ENCODE results near the gene TAF1B.

TAF1B gene

DNA sequence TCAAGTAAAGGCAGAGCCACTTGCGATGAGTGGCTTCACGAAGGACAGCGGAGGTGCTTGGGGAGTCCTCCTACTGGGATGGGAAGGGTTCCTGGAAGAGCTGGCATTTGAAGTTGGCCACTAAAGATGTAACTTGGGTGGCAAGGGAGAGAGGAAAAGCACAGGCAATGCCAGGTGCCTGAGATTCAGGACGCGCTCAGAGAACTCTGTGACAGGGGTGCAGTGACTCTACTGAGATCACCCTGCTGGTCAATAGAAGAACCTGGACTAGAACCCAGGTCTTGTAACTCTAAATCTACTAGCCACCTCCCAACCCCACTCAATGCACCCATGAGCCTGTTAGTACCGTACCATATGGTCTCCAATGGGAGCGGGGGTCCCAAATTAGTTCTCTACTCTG lies 102.8 kb downstream of the TAF1B start:
- no peak for DNase-seq

DNA sequence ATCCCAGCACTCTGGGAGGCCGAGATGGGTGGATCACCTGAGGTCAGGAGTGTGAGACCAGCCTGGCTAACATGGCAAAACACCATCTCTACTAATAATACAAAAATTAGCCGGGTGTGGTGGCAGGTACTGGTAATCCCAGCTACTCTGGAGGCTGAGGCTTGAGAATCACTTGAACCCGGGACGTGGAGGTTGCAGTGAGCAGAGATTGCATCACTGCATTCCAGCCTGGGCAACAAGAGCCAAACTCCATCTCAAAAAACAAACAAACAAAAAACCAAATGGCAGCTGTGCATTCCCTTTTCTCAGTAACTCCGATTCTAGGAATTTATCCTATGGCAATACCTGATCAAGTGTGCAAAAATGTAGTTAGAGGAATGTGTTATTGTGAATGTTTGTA lies 103.5 kb downstream of the TAF1B start:
- no peak for DNase-seq

DNA sequence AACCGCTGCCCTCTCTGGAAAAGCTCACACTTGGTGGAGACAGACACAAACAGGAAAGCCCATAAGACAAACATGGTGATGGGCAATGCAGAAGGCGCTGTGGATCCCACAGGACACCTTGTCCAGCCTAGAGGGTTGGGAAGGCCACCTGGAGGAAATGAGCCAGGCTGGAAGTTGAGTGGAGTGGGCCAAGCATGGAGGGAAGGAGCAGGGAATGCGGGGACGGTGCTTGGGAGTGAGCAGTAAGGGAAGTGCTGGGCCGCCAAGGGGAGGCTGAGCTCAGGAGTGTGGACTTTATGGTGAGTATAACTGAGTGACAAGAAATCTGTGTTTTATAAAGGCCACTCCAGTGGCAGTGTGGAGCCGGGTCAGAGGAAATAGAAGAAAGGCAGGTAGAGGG lies 105.4 kb downstream of the TAF1B start:
- DNase-seq: no peak

DNA sequence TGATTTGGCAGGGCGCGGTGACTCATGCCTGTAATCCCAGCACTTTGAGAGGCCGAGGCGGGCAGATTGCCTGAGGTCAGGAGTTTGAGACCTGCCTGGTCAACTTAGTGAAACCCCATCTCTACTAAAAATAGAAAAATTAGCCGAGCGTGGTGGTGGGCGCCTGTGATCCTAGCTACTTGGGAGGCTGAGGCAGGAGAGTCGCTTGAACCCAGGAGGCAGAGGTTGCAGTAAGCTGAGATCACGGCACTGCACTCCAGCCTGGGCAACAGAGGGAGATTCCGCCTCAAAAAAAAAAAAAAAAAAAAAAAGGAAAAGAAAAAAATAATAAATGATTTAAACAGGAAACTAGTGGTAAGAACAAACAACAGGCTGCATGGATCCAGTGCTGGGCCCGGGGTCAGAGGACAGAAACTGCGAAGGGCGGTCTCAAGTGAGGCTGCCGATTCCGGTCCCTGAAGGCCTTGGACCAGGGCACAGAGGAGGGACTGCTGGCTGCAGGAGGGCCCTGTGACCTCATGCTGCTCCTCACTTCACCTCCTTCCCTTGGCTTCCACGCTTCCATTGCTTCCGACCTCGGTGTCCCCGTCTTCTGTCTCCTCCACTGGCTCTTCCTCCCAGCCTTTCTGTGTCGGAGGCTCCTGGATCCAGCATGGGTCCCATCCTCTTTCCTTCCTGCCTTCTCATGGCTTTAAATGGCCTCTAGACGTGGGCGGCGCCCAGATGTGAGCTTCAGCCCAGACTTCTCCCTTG lies 106.1 kb downstream of the TAF1B start:
- no peak for DNase-seq

DNA sequence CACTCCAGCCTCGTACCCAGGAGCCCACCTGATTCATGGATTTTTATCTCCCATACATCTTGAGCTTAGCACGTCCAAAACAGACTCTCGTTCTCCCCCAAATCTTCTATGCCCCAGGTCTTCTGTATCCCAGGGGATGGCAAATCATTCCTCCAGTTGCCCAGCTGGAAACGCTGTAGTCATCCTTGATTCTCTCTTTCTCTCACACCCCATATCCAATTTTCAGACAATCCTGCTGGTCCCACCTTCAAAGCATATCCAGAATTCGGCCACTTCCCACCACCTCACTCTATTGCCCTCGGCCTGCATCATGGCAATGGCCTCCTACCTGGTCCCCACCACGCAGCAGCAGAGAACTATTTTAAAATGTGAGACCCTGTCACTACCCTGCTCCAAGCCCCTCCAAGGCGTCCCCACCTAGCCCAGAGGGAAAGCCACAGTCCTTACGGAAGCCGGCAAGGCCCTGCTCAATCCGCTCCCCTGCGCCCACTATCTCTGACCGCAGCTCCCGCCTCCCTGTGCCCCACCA lies 106.8 kb downstream of the TAF1B start:
- DNase-seq: no peak

DNA sequence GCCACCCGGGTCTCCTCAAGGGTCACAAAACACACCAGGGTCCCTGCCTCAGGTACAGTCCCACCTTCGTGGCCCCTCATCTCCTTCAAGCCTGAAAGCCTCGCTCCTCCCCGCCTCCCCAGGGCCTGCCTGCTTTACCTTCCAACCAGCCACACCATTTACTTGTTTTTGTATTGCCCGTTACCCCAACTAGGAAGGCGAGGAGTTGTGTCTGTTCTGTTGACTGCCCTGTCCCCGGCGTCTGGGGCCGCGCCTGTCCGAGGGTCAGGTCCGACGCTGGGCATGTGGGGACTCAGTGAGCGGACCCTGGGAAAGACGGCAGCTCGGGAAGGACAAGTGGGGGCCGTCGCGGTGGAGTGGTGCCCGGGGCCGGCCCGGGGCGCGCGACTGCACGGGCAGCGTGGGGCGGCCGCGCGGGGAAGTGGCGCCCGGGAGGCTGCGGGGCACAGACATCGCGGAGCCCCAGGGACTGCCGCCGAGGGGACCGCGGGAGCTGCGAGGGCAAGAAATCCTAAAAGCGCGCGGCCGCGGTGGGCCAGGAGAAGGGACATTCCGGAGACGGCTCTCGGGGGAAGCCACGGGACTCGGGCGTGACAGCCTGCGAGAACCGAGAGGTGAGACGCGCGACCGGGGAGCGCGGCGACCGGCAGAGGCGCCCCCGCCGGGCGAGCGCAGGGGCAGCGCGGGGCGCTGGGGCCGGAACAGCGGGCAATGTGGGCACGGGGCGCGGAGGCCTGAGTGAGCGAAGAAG lies 107.4 kb downstream of the TAF1B start:
- no peak for DNase-seq

DNA sequence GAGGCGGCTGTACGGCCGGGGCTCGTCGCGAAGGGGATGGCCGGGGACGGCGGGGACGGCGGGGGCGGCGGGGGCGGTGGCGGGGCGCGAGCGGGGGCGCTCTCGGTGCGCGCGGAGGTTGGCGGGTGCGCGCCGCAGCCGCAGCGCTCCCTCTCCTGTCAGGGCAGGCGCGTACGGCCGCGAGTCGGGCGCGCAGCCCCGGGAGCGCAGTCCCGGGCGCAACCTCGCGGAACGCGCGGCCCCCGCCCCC lies 107.9 kb downstream of the TAF1B start:
- no peak for DNase-seq

DNA sequence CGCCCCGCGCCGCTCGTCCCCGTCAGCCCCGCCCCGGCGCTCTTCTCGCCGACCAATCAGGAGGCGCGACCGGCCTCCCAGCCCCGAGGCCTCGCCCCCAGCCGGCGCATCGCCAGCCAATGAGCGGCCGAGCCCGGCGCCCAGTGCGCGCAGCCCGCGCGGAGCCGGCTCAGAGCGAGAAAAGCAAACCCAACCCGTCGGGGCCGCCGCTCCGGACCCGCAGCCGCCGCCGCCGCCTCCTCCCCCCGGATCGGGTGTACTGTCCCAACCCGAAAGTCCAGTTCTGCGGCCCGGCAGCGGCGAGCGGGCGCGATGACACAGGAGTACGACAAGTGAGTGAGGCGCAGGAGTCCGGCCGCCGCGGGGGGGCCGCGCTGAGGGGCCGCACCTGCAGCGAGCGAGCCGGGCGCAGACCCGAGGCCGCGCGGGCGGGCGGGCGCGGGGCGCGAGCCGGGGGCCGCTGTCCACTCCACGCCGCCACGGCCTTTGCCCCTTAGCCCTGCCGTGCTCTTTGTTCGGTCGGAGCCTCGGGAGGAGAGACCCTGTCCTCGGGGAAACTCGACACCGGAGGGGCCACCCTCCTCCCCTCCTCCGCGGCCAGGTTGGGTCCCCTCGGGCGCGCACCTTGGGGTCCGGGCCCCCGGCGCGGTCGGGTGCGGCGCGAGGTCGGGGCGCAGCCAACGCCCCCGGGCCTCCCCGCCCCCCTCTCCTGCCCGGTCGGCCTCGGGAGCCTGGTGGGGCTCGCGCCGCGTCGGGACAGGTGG lies 108.4 kb downstream of the TAF1B start, which contains the start of gene GRHL1:
GRHL1 (plus strand) TSS at position 172 of the 764 bp plus-strand sequence; CDS start at position 313, 141 bp downstream.
- peak; percentile 80 for DNase-seq

DNA sequence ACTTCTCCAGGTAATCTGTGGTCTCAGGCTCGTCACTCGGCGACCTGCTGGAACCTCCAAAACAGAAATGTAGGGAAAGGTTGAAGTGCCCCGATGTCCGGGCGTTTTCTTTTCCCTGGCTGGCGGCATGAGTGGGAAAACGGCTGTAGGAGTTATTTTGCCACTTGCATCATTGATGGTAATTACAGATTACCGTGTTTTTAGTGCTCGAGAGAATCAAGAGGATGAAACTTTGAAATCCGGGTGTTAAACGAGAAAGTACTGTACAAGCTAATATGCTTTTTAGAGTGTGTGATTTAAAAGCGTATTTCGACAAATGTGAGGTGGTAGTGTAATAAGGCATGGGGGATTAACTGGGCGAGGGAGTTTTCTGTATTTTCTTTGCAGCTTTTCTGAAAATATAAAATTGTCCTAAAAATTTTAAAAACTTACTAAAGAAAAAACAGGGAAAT lies 109.0 kb downstream of the TAF1B start:
- no peak for DNase-seq

DNA sequence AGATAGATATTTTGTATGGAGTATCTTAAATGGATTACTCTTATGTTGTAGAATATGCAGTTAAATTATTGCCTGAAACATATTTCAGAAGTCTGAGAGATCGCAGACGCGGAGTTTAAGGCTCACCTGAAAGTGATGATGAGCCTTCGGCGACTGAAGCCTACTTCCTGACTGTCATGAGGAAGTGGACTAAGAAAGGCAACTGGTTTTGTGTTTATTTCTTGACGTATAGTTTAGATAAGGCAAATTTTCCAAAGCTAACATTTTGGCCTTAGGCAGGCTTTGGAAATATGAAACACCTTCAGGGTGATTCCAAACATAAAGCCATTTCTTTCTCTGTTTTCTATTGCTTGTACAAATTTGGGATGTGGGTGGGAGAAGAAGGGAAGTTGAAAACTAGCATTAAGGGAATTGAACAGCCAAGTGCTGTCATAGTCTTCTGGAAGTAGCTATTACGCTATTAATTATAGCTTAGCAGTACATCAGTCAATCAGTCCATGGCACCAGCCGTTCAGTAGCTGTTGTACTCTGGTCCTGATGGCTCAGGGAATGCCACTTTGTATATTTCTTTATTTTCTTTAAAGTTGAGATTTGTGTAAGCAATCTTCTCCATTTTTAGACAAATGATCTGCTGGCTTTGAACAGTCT lies 109.7 kb downstream of the TAF1B start:
- no peak for DNase-seq

DNA sequence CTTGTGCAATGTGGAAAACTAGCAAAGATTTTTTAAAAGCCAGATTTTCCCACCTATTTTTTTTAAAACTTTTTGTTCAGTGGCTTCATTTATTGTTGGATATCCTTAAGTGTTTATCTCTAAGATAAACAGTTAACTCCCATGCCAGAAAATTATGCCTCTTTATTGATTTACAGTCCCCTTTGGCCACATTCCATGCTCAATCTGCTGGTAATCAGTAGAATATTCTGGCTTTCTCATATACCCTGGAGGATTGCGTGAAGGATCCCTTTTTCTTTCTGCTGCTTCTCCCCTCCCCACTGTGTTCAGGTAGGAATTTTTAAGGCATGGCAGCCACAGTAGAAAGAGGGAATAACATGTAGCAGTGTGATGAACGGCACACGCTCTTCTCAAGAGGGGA lies 110.9 kb downstream of the TAF1B start:
- no peak for DNase-seq

DNA sequence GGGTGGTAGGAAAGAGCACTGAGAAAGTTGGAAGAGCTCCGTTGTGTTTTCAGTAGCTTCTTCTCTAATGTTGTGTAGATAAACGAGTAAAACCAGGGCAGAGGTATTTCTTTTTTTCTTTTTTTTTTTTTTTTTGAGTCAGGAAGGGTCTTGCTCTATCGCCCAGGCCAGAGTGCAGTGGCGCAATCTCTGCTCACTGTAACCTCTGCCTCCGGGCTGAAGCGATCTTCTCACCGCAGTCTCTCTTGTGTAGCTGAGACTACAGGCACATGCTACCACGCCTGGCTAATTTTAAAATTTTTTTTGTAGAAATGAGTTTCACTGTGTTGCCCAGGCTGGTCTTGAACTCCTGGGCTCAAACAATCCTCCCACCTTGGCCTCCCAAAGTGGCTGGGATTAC lies 114.8 kb downstream of the TAF1B start:
- DNase-seq: no peak

DNA sequence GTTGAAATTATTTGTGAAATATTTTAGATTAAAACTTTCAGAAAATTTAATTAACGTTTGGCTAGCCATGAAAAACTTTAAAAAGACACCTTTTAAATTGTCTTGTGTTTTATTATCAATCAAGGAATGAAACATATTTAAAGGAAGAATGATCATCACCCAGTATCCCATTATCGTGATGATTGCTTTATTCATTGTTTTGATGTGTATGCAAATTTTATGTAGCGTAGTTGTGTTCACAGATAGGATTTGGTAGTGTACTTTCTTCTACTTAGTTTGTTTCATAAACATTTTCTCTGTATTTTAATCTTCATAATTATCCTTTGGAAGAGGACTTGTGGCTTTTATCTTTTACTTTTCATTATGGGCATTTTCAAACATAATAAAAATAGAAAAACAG lies 116.0 kb downstream of the TAF1B start:
- DNase-seq: no peak

DNA sequence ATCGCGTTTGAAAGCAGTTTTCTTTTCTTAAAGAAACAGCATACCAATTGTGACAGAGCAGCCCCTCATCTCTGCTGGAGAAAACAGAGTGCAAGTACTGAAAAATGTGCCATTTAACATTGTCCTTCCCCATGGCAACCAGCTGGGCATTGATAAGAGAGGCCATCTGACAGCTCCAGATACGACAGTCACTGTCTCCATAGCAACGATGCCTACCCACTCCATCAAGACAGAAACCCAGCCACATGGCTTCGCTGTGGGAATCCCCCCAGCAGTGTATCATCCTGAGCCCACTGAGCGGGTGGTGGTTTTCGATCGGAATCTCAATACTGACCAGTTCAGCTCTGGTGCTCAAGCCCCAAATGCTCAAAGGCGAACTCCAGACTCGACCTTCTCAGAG lies 117.7 kb downstream of the TAF1B start:
- no peak for DNase-seq

DNA sequence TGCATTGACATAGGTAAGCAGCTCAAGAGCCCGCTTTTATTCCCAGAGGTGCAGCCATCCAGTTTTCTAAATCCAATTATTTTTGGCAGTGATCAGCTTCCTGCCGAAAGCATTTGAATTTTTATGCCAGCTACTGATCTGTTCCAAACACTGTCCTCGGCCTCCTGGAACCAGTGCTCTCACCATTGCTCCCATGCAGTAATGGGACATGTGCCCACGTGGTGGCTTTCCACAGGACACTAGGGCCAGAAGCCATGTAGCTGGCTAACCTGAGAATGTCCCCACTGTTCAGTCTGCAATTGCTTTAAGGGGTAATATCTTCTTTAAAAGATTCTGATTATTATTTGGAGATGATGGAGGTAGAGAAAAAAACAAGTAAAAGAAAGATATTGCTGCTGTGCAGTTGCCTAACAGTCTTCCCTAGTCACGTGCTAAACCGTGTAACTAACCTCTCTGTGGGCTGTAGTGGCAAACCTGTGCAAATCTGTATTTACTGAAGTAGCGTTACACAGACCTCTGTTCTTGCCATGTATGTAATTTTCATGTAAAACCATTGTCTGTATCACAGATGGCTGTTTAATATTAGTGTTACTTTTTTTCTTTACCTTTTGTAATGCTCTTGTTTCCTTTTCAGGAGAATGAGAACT lies 121.2 kb downstream of the TAF1B start:
- DNase-seq: no peak

DNA sequence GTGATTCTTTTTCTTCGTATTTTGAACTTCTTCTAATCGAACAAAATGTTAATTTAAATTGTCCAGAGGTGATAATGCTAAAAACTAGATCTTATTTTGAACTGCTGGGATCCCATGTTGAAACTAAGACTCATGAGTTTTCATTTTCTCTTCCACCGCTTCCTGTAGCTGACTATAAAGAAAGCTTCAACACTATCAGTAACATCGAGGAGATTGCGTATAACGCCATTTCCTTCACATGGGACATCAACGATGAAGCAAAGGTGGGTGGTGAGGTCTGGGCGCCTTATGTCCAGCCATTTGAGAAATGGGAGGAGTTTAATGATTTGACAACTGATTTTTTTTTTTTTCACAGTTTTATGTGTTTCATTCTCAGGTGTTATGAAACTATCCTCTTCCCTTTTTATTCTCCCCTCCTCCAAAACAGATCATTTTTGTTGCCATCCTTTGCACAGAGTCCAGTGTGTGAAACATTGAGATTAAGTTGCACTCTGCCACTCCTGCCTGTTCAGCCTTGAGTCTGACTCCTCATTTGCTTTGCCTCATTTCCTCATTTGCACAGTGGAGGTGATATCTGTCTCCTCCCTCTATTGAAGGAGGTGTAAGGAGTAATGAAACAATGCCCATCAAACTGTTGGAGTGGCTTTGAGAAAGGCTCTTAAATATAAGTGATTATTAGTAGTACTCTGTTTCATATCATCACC lies 122.0 kb downstream of the TAF1B start:
- no peak for DNase-seq

DNA sequence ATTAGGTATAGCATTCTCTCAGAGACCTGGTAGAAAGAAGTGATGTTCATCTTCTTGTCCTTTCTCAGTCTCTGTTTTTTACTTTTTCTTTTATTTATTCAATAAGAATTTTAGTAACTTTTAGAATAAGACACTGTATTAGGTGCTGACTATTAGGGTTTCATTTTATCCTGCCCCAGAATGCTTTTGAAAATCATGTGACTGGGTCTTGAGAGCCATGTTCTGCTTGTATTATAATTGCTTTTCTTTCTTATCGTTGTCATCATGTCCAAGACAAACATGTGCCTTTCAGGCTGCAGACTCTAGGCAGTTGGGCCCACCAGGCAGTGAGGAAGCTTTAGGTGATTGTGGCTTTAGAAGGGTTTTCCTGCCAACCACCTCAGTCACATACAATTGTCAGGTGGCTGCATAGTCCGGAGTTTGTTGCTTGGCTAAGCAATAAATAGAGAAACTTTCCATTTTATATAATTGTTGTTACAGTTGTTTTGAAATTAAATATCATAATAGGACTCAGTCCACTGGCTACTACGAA lies 123.3 kb downstream of the TAF1B start:
- DNase-seq: no peak

DNA sequence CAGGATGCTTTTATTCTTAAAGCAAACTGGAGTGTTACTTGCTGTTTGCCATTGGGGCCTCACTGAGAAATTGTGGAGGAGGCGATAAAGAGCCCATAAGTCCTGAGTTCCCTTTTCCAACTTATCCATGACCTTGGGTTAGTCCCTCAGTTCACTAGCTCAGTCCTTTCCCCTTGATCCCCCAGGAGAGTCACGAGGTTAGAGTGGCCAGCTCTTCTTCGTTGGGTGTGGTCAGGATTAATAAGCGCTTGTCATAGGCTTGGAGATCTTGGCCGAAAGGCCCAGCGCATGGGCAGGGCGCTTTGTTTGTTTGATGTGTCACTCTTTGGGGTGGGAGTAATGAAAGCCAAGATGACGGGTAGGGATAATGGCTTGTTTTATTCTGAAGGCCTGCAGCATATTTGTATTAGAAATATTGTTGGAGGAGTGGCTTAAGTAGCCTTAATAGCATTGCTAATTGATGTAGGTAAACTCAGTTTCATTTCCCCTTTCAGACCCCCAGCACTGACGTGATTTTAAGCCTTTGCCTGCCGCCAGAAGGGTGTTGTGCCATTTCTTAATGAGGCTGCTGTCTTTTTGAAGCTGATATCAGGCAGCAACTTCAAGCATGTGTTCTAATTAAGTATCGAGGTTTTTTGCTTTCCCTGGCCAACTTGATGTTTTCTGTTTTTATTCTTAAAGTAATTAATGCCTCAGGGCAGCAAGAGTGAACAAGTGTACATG lies 123.9 kb downstream of the TAF1B start:
- peak; percentile 86 for DNase-seq

DNA sequence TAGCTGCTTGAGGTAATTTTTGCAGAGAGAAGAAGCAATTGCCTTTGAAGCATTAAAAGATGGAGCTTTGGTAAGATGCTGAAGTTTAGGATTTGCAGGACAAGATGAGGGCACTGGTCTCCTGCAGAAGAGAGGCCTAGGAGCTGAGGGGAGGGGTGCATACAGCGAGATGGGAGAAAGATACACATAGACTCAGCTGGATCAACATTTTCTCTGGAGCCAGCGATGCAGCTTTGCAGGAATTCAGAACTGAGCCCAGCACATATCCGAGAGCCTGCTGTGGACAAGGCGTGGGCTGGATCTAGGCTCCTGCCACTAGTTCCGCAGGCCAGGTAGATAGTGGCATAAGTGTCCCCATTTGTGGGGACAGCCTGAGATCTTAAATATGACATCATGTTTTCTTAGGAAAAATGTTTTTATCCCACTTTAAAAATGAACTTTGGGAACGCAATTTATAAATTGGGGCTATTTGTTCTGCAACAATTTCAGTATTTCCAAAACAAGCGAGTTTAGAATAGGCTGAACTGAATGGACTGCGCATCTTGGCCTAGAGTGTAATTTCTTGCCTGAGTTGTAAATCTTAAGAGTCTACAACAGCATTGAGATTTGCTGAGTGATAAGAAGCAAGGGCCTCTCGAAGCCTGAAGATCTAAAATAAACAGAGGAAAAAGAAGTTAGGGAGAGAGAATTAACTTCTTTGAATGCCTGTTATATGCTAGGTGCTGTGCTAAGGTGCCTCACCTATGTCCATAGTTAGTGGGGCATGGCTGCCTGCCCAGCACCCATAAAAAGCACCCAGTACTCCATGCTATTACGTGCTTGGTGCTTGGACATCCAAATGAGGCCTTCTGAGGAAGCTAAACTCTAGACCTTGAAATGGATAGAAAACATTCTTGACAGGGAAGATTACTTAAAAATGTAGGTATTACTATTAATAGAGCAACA lies 125.6 kb downstream of the TAF1B start:
- DNase-seq: no peak

Measured in NCI-H748 treated with DMSO at 0.1 percent for 48 hours (cell line).